ENCODE data around the gene AQP6.

Gene AQP6

GRCh38 chr12:50006280-50006679 lies 33.5 kb downstream of the AQP6 start:
- ChIA-PET POLR2A (no interaction called here), CTCF (interaction anchor here (0.8 to 3.2 kb wide), 5 partner anchors 25 to 64 kb away, joined by 3 to 12 read pairs (median 4); no protein-coding TSS in a partner anchor)
- Histone ChIP-seq H3K4me3 (ENCODE audit: control insufficient read depth in 1 of 7, extremely low read depth in 1 of 7, insufficient read depth in 4 of 7, low read depth in 2 of 7, low read length in 6 of 7) (no peak overlapping the region), H3K27ac (ENCODE audit: insufficient read depth in 1 of 2, low read depth in 1 of 2, low read length in 2 of 2, poor library complexity in 1 of 2, severe bottlenecking in 2 of 2) (no peak overlapping the region), H3K4me1 (ENCODE audit: control extremely low read depth in 1 of 4, control insufficient read depth in 4 of 4, insufficient read depth in 4 of 4, low read length in 3 of 4) (no peaks in the 10 kb centered on the region), H3K27me3 (replicated peaks in 2 of 5; ENCODE audit: control insufficient read depth in 4 of 5, insufficient read depth in 5 of 5, low read length in 4 of 5) (no peaks in the 10 kb centered on the region), H3K36me3 (ENCODE audit: control insufficient read depth in 4 of 4, insufficient read depth in 4 of 4, low read length in 3 of 4) (peaks cover 18 to 61% (median 28%) of the 10 kb centered on the region in 4 experiments), H3K9me3 (ENCODE audit: control extremely low read depth in 1 of 5, control insufficient read depth in 4 of 5, insufficient read depth in 2 of 5, low read depth in 1 of 5, low read length in 4 of 5) (no peaks in the 10 kb centered on the region)
- 100% methylated on average over 5 of the region's 7 CpGs for WGBS (ENCODE audit: insufficient coverage)
- DNase-seq, result no peak

DNA sequence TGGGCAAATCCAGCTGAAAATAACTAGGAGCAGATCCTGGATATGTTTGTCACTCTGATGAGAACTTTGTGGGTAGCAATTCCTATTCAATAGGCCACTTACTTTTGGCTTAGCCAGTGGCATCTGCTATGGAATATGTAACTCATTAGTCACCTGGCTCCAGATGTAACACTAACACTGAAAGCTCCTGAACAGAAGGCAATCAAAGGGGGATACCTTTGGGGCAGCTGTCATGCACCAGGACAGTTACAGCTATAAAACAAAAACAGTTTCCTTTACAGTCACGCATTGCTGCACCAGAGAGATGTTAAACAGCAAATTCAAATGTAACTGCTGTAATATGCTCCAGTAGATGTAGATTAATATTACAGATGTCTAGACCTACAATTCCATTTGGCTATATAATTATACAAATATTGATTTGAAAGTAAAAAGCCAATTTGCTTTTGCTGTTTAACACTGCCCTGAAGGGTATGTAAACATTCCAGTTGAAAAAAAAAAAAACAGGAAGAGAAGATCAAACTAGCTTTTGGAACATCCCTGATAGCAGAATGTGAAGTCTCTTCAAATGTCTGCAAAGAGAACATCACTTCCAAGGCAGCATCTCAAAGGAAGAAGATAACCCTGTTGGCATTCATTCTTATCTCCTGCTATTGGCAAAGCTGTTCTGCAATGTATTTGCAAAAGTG lies 34.2 kb downstream of the AQP6 start:
- no peaks in the 10 kb centered on the region for H3K27me3 ChIP-seq (replicated peaks in 2 of 5; ENCODE audit: control insufficient read depth in 4 of 5, insufficient read depth in 5 of 5, low read length in 4 of 5)
- no peak overlapping the region for H3K4me3 ChIP-seq (ENCODE audit: control insufficient read depth in 1 of 7, extremely low read depth in 1 of 7, insufficient read depth in 4 of 7, low read depth in 2 of 7, low read length in 6 of 7)
- CTCF ChIA-PET, result interaction anchor here (0.8 to 1.7 kb wide), 4 partner anchors 26 to 64 kb away, joined by 3 to 6 read pairs (median 4); no protein-coding TSS in a partner anchor
- H3K36me3 ChIP-seq (ENCODE audit: control insufficient read depth in 4 of 4, insufficient read depth in 4 of 4, low read length in 3 of 4), result peaks cover 14 to 58% (median 24%) of the 10 kb centered on the region in 4 experiments
- no CpG with 5 or more reads among the region's 1 CpG for WGBS (ENCODE audit: insufficient coverage)
- no peaks in the 10 kb centered on the region for H3K4me1 ChIP-seq (ENCODE audit: control extremely low read depth in 1 of 4, control insufficient read depth in 4 of 4, insufficient read depth in 4 of 4, low read length in 3 of 4)
- POLR2A ChIA-PET, result no interaction called here
- no peak for DNase-seq
- no peaks in the 10 kb centered on the region for H3K9me3 ChIP-seq (ENCODE audit: control extremely low read depth in 1 of 5, control insufficient read depth in 4 of 5, insufficient read depth in 2 of 5, low read depth in 1 of 5, low read length in 4 of 5)
- H3K27ac ChIP-seq (ENCODE audit: insufficient read depth in 1 of 2, low read depth in 1 of 2, low read length in 2 of 2, poor library complexity in 1 of 2, severe bottlenecking in 2 of 2), result no peak overlapping the region

DNA sequence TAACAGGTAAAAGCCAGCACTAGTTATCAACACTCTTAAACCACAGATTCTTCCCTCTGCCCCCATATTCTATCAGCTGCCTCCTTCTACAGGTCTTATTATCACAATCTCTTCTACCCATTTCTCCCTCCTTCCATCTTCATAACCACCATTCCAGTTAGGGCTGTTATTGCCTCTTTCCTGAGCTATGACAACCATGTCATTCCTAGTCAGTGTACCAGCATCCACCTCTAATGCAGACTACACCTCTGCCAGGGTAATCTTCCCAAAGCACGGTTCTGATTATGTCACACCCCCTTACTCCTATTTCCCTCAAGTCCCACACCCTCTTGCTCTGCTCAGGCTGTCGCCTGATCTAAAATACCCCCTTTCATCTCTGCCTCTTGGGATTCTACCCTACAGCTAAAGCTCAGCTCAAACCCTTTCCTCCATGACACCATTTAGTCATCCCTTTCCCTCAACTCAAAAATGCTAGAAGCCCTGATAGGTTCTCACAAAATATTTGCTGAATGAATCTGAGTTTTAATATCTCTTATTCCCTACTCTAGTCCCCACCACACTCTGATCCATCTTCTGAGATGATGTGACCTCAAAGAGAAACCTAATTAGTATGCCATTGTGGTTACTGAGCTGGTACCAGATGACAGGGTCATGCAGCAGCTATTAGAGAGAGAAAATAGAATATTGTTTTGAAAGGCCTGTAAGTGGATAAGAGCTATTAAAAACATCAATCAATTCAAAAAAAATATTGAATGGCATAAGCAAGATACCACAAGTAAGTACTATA lies 40.8 kb downstream of the AQP6 start:
- no peak for DNase-seq
- H3K4me1 ChIP-seq (ENCODE audit: control extremely low read depth in 1 of 4, control insufficient read depth in 4 of 4, insufficient read depth in 4 of 4, low read length in 3 of 4), result peaks cover 0 to 4% (median 0%) of the 10 kb centered on the region in 4 experiments
- H3K9me3 ChIP-seq (ENCODE audit: control extremely low read depth in 1 of 5, control insufficient read depth in 4 of 5, insufficient read depth in 2 of 5, low read depth in 1 of 5, low read length in 4 of 5), result no peaks in the 10 kb centered on the region
- ChIA-PET POLR2A (no interaction called here), CTCF (interaction anchor here (1.0 to 1.7 kb wide), 7 partner anchors 10 to 76 kb away, joined by 3 to 7 read pairs (median 5); no protein-coding TSS in a partner anchor)
- no peak overlapping the region for H3K4me3 ChIP-seq (ENCODE audit: control insufficient read depth in 1 of 7, extremely low read depth in 1 of 7, insufficient read depth in 4 of 7, low read depth in 2 of 7, low read length in 6 of 7)
- WGBS (ENCODE audit: insufficient coverage), result 97% methylated on average over 2 of the region's 2 CpGs
- H3K27me3 ChIP-seq (replicated peaks in 2 of 5; ENCODE audit: control insufficient read depth in 4 of 5, insufficient read depth in 5 of 5, low read length in 4 of 5), result no peaks in the 10 kb centered on the region
- H3K27ac ChIP-seq (ENCODE audit: insufficient read depth in 1 of 2, low read depth in 1 of 2, low read length in 2 of 2, poor library complexity in 1 of 2, severe bottlenecking in 2 of 2), result no peak overlapping the region
- H3K36me3 ChIP-seq (ENCODE audit: control insufficient read depth in 4 of 4, insufficient read depth in 4 of 4, low read length in 3 of 4), result peaks cover 3 to 38% (median 10%) of the 10 kb centered on the region in 4 experiments

- no peak overlapping the region for H3K4me3 ChIP-seq (ENCODE audit: control insufficient read depth in 1 of 7, extremely low read depth in 1 of 7, insufficient read depth in 4 of 7, low read depth in 2 of 7, low read length in 6 of 7)
- no peak for DNase-seq
- H3K27ac ChIP-seq (ENCODE audit: insufficient read depth in 1 of 2, low read depth in 1 of 2, low read length in 2 of 2, poor library complexity in 1 of 2, severe bottlenecking in 2 of 2), result no peak overlapping the region
- no peaks in the 10 kb centered on the region for H3K9me3 ChIP-seq (ENCODE audit: control extremely low read depth in 1 of 5, control insufficient read depth in 4 of 5, insufficient read depth in 2 of 5, low read depth in 1 of 5, low read length in 4 of 5)
- peaks cover 3 to 35% (median 9%) of the 10 kb centered on the region in 4 experiments for H3K36me3 ChIP-seq (ENCODE audit: control insufficient read depth in 4 of 4, insufficient read depth in 4 of 4, low read length in 3 of 4)
- POLR2A ChIA-PET, result no interaction called here
- WGBS (ENCODE audit: insufficient coverage), result 100% methylated on average over 2 of the region's 3 CpGs
- CTCF ChIA-PET, result interaction anchor here (1.0 to 1.7 kb wide), 6 partner anchors 11 to 75 kb away, joined by 3 to 7 read pairs (median 4); no protein-coding TSS in a partner anchor
- H3K27me3 ChIP-seq (replicated peaks in 2 of 5; ENCODE audit: control insufficient read depth in 4 of 5, insufficient read depth in 5 of 5, low read length in 4 of 5), result no peaks in the 10 kb centered on the region
- H3K4me1 ChIP-seq (ENCODE audit: control extremely low read depth in 1 of 4, control insufficient read depth in 4 of 4, insufficient read depth in 4 of 4, low read length in 3 of 4), result peaks cover 0 to 4% (median 0%) of the 10 kb centered on the region in 4 experiments
These were observed 41.6 kb downstream of the AQP6 start for GRCh38 chr12:50014342-50014741.

- 90% methylated on average over 8 of the region's 10 CpGs for WGBS (ENCODE audit: insufficient coverage)
- POLR2A ChIA-PET, result no interaction called here
- DNase-seq, result no peak
- CTCF ChIA-PET, result interaction anchor here (1.4 to 2.2 kb wide), 4 partner anchors 9 to 39 kb away, joined by 3 to 7 read pairs (median 4); no protein-coding TSS in a partner anchor
- Histone ChIP-seq H3K4me1 (ENCODE audit: control extremely low read depth in 1 of 4, control insufficient read depth in 4 of 4, insufficient read depth in 4 of 4, low read length in 3 of 4) (peaks cover 0 to 4% (median 0%) of the 10 kb centered on the region in 4 experiments), H3K27ac (ENCODE audit: insufficient read depth in 1 of 2, low read depth in 1 of 2, low read length in 2 of 2, poor library complexity in 1 of 2, severe bottlenecking in 2 of 2) (no peak overlapping the region), H3K36me3 (ENCODE audit: control insufficient read depth in 4 of 4, insufficient read depth in 4 of 4, low read length in 3 of 4) (peaks cover 0 to 31% (median 8%) of the 10 kb centered on the region in 4 experiments), H3K27me3 (replicated peaks in 2 of 5; ENCODE audit: control insufficient read depth in 4 of 5, insufficient read depth in 5 of 5, low read length in 4 of 5) (no peaks in the 10 kb centered on the region), H3K9me3 (ENCODE audit: control extremely low read depth in 1 of 5, control insufficient read depth in 4 of 5, insufficient read depth in 2 of 5, low read depth in 1 of 5, low read length in 4 of 5) (no peaks in the 10 kb centered on the region), H3K4me3 (ENCODE audit: control insufficient read depth in 1 of 7, extremely low read depth in 1 of 7, insufficient read depth in 4 of 7, low read depth in 2 of 7, low read length in 6 of 7) (no peak overlapping the region)
These were observed 44.0 kb downstream of the AQP6 start for GRCh38 chr12:50016501-50017475.

GRCh38 chr12:50017641-50018040 lies 44.9 kb downstream of the AQP6 start:
- ChIA-PET CTCF (interaction anchor here (1.0 to 4.1 kb wide), 5 partner anchors 19 to 53 kb away, joined by 3 to 20 read pairs (median 4); no protein-coding TSS in a partner anchor), POLR2A (no interaction called here)
- DNase-seq, result no peak
- H3K4me1 ChIP-seq (ENCODE audit: control extremely low read depth in 1 of 4, control insufficient read depth in 4 of 4, insufficient read depth in 4 of 4, low read length in 3 of 4), result peaks cover 0 to 4% (median 0%) of the 10 kb centered on the region in 4 experiments
- H3K27me3 ChIP-seq (replicated peaks in 2 of 5; ENCODE audit: control insufficient read depth in 4 of 5, insufficient read depth in 5 of 5, low read length in 4 of 5), result no peaks in the 10 kb centered on the region
- no peak overlapping the region for H3K27ac ChIP-seq (ENCODE audit: insufficient read depth in 1 of 2, low read depth in 1 of 2, low read length in 2 of 2, poor library complexity in 1 of 2, severe bottlenecking in 2 of 2)
- peaks cover 0 to 32% (median 8%) of the 10 kb centered on the region in 4 experiments for H3K36me3 ChIP-seq (ENCODE audit: control insufficient read depth in 4 of 4, insufficient read depth in 4 of 4, low read length in 3 of 4)
- no peaks in the 10 kb centered on the region for H3K9me3 ChIP-seq (ENCODE audit: control extremely low read depth in 1 of 5, control insufficient read depth in 4 of 5, insufficient read depth in 2 of 5, low read depth in 1 of 5, low read length in 4 of 5)
- H3K4me3 ChIP-seq (ENCODE audit: control insufficient read depth in 1 of 7, extremely low read depth in 1 of 7, insufficient read depth in 4 of 7, low read depth in 2 of 7, low read length in 6 of 7), result no peak overlapping the region
- 97% methylated on average over 5 of the region's 6 CpGs for WGBS (ENCODE audit: insufficient coverage)
